ENCODE results near the gene IL13.
"Not testable (repeated sequence)": the region's sequence is repeated elsewhere in the genome, so short reads cannot be mapped to it uniquely, and the experiment has no call there.

Gene IL13

DNA sequence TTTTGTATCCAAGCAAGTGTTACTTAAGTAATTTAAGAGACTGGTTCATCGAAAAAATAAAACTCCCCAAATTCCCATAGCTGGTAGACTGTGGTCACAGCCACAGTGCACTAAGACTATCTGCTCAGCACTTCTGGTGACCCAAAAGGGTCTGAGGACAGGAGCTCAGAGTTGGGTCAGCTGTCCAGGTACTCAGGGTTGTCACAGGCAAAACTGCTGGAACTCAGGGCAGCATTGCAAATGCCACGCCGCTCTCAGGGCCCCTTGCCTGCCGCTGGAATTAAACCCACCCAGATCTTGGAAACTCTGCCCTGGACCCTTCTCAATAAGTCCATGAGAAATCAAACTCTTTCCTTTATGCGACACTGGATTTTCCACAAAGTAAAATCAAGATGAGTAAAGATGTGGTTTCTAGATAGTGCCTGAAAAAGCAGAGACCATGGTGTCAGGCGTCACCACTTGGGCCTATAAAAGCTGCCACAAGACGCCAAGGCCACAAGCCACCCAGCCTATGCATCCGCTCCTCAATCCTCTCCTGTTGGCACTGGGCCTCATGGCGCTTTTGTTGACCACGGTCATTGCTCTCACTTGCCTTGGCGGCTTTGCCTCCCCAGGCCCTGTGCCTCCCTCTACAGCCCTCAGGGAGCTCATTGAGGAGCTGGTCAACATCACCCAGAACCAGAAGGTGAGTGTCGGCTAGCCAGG is at the start of gene IL13:
IL13 (plus strand) TSS at position 498 of the 705 bp plus-strand sequence; CDS start at position 512, 14 bp downstream.
- no peak for DNase-seq (ENCODE audit: low read depth in 2 of 2)

DNA sequence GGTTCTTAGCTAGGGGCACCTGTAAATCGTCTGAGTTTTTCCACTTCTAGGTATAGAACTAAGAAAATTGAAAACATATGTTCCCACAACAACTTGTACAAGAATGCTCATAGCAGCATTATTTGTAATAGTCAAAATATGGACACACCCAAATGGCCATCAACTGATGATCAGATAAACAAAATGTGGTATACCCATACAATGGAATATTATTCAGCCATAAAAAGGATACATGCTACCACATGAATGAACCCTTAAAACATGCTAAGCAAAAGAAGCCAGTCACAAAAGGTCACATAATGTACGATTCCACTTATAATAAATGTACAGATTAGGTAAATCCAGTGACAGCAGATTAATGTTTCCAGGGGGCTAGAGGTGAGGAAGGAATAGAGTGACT is 46.0 kb upstream of the IL13 start:
- DNase-seq (ENCODE audit: low read depth in 2 of 2) = no peak

- no peak for DNase-seq (ENCODE audit: low read depth in 2 of 2)
Observed at GRCh38 chr5:132612846-132613245, 45.1 kb upstream of the IL13 start.

DNA sequence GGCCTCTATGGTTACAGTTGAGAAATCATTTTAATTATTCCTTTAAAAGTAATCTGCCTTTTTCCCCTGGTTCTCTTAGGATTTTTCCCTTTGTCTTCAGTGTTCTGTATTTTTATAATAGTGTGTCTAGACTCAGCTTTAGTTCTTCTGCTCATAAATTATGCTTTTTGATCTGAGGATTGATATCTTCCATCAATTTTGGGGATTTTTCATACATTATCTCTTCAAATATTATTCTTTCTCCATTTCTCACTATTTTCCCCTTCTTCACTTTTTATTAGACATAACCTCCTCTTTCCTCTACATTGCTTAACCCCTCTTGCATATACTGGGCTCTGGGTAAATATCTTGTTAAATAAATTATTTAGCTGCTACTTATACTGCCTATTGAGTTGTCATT is 36.3 kb upstream of the IL13 start:
- DNase-seq (ENCODE audit: low read depth in 2 of 2) = no peak

GRCh38 chr5:132622608-132623007 is 35.4 kb upstream of the IL13 start:
- no peak for DNase-seq (ENCODE audit: low read depth in 2 of 2)

- no peak for DNase-seq (ENCODE audit: low read depth in 2 of 2)
Observed at GRCh38 chr5:132627470-132627869, 30.5 kb upstream of the IL13 start.

DNA sequence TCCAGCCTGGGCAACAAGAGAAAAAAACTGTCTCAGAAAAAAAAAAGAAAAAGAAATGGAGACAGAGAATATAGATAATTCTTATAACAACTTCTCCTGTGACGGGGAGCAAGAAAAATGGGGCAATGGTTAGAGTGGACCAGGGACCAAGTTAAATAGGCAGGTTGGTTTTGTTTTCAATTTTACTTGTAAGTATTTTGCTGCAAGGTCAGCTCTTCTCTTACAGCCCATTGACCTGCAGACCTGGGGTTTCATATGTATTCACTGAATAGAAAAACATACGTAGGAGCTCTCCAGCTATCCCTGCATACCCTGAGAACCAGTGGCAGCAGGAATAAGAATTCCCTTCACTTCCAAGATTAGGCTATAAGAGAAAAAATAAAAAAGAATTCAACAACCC is 29.2 kb upstream of the IL13 start:
- DNase-seq (ENCODE audit: low read depth in 2 of 2) = no peak

DNA sequence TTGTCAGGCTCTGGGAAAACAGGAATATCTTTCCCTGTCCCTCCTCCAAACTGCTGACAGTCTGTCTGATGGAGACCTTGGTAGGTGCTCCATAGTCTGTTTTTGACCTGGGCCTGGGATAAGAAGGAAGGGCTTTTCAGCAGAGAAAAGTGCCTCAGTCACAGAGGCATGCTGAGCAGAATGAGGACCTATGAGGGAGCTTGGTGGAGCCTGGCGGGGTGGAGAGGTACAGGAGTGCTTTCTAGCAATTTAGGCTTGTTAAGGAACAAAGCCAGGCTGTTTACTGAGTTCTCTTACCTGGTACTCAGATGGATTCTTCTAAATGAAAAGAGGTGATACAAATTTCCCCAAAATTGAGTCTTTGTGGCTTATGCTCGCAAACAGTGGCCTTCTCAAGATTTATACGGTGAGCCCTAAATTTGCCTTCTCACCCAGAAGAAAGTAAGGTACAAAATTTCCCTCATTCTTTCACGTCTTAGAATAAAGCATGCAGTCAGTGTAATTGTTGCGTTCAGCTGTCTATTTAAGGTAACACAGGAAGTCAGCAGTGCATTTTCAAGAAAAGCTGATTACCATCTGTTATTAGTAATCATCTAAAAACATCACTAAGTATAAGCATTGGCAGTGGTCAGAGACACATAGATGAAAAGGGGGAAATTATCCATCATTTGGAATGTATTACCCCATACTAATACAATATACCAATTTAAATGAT is 28.6 kb upstream of the IL13 start:
- no peak for DNase-seq (ENCODE audit: low read depth in 2 of 2)

DNA sequence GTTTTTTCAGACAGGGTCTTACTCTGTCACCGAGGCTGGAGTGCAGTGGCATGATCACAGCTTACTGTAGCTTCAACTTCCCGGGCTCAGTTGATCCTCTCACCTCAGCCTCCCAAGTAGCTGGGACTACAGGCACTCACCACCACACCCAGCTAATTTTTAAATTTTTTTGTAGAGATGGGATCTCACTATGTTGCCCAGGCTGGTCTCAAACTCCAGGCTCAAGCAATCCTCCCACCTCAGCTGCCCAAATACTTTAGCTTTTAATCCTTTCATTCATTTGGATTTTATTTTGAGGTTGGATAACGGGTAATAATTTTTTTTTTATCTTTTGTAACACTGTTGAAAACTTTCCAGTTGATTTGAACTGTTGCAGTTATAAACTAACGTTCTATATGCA is 24.4 kb upstream of the IL13 start:
- DNase-seq (ENCODE audit: low read depth in 2 of 2) = not testable (repeated sequence)

DNA sequence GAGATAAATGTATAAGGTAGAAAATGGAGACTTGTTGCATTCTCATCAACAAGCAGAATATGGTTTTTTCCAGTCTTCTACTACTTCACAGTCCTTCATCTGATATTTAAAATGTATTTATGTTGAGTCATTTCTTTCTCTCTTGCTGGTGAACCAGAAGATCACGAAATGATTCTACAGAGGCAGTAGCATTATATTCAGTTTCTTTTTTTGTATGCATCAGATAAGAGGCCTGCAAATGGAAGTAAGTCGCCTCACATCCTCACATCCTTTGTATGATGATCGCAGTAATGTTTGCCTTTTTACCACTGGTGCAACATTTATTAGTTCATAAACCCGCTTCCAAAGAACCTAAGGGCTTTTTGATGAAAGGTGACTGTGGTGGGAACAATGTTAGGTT is 22.1 kb upstream of the IL13 start:
- DNase-seq (ENCODE audit: low read depth in 2 of 2) = no peak

DNA sequence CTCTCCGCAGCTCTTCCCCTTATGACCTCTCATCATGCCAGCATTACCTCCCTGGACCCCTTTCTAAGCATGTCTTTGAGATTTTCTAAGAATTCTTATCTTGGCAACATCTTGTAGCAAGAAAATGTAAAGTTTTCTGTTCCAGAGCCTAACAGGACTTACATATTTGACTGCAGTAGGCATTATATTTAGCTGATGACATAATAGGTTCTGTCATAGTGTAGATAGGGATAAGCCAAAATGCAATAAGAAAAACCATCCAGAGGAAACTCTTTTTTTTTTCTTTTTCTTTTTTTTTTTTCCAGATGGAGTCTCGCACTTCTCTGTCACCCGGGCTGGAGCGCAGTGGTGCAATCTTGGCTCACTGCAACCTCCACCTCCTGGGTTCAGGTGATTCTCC is 20.7 kb upstream of the IL13 start:
- DNase-seq (ENCODE audit: low read depth in 2 of 2) = no peak

- DNase-seq (ENCODE audit: low read depth in 2 of 2) = no peak
Observed at GRCh38 chr5:132639706-132640130, 18.3 kb upstream of the IL13 start.

- DNase-seq (ENCODE audit: low read depth in 2 of 2) = no peak
Observed at GRCh38 chr5:132640613-132641012, 17.4 kb upstream of the IL13 start.

DNA sequence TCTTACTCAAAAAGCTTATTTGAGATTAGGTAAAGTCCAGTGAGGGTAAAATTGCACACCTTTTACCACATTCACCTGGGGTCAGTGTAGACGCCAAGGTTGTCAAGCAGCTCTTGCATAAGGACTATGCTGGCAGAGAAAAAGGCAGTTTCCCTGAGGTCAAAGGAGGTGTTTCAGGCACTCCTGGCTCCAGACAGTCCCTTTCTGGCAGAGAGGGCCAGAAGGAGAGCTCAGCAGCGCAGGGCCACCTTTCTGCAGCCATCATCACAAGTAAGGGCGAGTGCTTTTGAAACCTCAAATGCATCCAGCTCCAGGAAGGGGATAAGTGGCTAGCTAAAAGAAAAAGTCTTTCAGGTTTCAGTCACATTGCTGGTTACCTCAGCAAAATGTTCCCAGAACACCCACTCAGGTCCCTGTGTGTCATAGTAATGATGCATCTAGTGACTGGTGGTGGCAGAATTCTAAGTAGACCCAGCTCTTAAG is 16.7 kb upstream of the IL13 start:
- DNase-seq (ENCODE audit: low read depth in 2 of 2) = no peak

GRCh38 chr5:132641841-132642240 is 16.1 kb upstream of the IL13 start:
- DNase-seq (ENCODE audit: low read depth in 2 of 2) = no peak

DNA sequence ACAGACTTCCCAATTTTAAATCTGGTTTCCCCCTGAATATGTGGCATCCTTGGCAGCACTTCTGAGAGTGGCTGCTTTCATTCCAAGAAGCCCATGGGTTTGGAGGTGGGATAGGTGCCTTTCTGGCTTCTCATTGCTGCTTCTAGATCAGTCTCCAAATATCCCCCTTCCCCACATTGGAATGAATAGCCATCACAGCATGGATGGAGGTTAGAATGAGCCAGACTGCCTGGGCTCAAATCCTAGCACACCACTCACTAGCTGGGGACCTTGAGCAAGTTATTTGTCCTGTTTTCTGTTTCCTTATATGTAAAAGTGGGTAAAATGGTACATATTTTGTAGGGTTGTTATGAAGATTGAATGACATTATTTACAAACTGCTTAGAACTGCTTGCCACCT is 13.8 kb upstream of the IL13 start:
- no peak for DNase-seq (ENCODE audit: low read depth in 2 of 2)

- no peak for DNase-seq (ENCODE audit: low read depth in 2 of 2)
Observed at GRCh38 chr5:132646583-132647266, 11.2 kb upstream of the IL13 start.

DNA sequence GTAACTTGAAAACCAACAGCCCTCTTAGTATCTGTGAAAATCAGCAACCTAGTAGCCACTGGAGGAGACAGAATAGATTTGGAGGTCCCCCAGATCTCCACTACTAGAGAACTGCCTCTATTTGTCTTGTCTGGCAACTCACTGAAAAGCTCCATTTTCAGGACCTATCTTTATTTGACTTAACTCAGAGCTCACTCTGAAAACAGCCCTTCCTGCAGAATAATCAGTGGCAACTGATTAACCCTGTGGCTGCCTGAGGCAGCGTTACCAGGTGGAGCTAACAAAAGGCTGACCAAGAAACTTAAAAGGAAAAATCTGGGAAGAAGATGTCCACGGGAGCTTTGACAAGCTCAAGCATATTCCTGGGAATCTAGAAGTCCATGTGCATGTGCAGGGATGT is 10.5 kb upstream of the IL13 start:
- DNase-seq (ENCODE audit: low read depth in 2 of 2) = no peak

- no peak for DNase-seq (ENCODE audit: low read depth in 2 of 2)
Observed at GRCh38 chr5:132648355-132648754, 9.6 kb upstream of the IL13 start.

DNA sequence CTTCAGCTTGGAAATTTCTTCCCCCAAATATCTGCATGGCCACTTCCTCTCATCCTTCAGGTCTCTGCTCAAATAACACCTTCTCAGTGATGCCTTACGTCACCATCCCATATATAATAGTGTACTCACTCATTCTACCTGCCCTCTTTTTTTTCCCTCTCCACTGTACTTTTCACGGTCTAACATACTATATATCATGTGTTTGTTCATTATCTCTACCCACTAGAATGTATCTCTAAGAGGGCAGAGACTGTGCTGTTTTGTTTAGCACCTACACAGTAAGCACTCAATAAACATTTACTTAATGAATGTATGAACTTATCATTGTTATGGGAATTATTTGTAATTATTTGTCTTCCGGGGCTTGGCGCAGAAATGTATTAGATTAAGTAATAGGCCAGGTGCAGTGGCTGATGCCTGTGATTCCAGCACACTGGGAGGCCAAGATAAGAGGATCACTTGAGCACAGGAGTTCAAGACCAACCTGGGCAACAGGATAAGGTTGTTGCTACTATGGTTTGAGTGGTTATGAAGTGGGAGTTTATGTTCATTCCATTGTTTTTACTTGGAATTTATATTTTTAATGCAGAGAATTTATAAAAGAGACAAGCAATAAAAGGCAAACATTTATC is 6.0 kb upstream of the IL13 start:
- no peak for DNase-seq (ENCODE audit: low read depth in 2 of 2)

GRCh38 chr5:132653716-132654115 is 4.3 kb upstream of the IL13 start:
- DNase-seq (ENCODE audit: low read depth in 2 of 2) = no peak

All from stimulated activated CD8-positive, alpha-beta memory T cell treated with anti-CD3 and anti-CD28 coated beads, Interleukin-15, amount 100 ng/mL, for 4 hours (primary cell).